B cell (primary cell): ENCODE results near the gene TXNDC17.

ENCODE experiments used
- EZH2 ChIP-seq: IDR thresholded peaks from 2 replicates; pipeline ENCODE4 v1.6.1; 2012; ENCODE audit warnings: borderline replicate concordance, low read depth, mild to moderate bottlenecking, moderate library complexity, low read length; ENCODE audit not compliant: insufficient read depth, poor library complexity, severe bottlenecking
- TF ChIP-seq, protein P1 (sequence below): fragments of 200-600 bp; IDR thresholded peaks from one replicate; pipeline ENCODE4 v1.8.0; 2022; ENCODE audit warnings: antibody characterized with exemption, mild to moderate bottlenecking

DNA sequence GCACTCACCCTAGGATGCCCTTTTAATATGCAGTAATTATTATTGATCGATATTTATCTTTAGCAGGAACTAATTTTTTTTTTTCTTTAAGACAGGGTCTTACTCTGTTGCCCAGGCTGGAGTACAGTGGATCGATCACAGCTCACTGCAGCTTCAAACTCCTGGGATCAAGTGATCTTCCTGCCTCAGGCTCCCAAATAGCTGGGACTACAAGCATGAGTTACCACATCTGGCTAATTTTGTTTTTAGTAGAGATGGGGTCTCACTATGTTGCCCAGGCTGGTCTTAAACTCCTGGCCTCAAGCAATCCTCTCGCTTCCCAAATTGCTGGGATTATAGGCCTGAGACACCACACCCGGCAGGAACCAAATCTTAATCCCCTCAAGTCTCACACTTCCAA is 29.6 kb upstream of the TXNDC17 start:
- TF ChIP-seq, protein P1, sequence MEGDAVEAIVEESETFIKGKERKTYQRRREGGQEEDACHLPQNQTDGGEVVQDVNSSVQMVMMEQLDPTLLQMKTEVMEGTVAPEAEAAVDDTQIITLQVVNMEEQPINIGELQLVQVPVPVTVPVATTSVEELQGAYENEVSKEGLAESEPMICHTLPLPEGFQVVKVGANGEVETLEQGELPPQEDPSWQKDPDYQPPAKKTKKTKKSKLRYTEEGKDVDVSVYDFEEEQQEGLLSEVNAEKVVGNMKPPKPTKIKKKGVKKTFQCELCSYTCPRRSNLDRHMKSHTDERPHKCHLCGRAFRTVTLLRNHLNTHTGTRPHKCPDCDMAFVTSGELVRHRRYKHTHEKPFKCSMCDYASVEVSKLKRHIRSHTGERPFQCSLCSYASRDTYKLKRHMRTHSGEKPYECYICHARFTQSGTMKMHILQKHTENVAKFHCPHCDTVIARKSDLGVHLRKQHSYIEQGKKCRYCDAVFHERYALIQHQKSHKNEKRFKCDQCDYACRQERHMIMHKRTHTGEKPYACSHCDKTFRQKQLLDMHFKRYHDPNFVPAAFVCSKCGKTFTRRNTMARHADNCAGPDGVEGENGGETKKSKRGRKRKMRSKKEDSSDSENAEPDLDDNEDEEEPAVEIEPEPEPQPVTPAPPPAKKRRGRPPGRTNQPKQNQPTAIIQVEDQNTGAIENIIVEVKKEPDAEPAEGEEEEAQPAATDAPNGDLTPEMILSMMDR, result no peak
- no peak for TF ChIP-seq EZH2
